HG03571 (cell line): Measurements from ENCODE around the gene MAP2K3.

Experiments
- ATAC-seq: cut with Tn5 transposase; IDR thresholded peaks from one replicate; pipeline ENCODE4 v1.9.1; 2021; ENCODE audit not compliant: unreplicated experiment

MAP2K3 gene

GRCh38 chr17:21282231-21282630, 2.3 kb upstream of the MAP2K3 start:
- no peak for ATAC-seq

DNA sequence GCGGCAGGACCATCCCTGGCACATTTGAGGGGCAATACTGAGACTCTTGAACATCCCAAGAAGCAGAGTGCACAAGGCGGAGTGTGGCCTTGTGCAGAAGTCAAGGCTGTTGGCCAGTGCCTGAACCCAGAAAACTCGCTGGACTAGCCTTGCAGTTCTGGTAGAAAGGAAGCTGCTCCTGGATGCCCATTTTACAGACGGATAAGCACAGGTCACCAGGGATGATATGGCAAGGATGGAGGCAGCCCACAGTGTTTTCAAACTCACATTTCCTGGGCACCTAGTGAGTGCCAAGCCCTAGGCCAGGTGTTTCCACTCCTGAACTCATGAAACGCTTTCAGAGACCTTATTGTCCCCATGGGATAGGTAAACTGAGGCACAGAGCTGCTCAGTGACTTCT, 1.7 kb upstream of the MAP2K3 start:
- no peak for ATAC-seq

DNA sequence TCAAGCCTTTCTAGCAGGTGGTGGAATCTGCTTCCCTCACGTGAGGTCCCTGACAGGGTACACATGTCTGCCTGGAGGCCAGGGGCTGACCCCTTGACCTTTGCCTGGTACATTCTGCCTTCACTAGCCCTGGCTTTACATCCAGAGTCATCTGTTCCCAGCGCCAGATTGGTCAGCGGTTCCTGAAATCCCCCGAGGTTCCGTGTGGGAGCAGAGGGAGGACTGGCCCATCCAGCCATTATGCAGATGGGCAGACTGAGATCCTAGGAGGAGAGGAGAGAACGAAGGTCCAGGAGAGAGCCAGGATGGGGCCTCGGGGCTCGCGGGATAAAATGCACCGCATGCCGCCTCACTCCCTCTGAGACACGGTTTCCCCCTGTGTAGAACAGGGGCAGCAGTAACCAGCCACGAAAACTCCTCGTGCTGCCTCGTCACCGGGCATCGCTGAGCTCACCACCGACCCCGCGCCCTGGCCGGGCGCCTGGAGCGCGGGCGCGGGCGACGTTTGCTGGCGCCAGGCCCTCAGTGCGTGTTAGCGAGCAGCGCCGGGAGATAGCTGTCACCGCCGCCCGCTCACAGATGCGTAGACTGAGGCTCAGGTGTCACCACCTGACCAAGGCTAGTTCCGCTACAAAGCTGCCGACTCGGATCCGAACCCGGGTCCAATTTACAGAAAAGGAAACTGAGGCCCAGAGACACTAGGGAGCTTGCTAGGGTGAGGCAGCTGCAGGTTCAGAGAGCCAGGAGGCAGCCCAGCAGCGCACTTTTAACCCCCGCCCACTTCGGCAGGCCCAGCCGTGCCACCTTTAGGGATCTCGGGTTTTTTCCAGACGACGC, 811 bp upstream of the MAP2K3 start:
- peak; percentile 1 for ATAC-seq

DNA sequence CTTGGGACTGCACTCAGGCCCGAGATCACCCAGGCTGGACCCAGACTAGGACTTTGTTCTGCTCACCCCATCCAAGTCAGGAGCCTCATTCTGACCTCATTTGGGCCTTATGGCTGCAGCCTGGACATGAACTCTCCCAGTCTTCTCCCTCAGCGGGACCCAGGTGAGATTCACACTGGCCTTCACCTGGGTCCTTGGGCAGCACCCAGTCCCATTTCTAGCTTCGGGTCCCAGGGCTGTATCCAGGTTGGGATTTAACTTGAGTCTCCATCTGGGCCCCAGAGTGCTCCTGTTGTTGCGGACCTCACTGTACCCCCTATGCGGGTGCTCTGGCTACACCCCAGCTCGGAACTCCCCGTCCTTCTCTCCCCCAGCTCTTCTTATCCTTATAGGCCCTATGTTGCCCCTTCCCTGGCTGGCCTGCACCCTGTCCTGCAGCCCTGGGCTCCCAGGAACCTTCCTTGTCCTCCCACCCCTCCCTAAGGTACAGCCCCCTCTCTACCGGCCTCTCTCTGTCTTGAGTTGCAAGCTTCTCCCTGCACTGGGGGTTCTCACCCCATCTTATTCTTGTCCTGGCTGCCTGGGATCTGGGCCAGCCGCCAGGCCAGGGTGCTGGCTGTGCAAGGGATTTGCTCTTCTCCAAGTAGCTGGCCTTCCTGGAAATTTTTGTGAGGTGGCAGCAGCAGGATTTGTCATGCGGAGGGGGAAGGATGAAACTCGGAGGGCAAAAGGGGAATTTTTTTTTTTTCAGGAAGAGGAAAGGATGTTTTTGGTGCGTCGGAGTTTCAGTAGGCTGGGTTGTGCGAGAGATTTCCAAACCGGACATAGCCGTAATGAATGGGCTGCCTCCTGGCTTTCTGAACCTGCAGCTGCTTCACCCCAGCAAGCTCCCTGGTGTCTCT, 904 bp downstream of the MAP2K3 start:
- ATAC-seq, result no peak

DNA sequence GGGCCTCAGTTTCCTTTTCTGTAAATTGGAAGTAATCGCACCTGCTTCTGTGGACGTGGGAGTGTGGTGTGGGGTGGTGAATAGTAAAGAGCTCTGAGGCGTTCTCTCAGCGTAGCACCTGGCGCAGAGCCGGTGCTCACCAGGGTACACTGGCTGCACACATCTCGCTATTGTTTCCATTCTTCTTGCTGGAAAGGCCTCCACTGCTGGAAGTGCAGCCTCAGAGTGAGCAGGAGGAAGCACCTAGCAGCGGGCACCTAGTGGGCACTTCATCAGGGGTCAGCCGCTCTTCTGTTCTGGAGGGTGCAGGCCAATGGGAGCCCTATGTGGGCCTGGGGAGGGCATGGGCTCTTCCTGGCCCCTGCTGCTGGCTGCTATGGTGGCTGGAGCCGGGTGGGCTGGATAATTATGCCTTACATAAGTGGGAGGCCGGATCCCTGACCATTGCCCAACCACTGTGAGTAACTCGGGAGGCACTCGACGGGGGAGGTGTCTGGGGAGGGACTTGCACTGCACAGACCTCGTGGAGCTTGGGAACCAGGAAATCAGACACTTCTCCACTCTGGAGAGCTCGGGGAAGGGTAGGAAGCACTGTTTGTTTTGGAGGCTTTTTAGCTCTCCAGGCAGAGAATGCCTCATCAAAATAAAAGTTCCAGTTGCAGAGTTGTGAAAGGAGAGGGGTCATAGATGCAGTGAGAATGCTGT, 1.7 kb downstream of the MAP2K3 start:
- no peak for ATAC-seq

DNA sequence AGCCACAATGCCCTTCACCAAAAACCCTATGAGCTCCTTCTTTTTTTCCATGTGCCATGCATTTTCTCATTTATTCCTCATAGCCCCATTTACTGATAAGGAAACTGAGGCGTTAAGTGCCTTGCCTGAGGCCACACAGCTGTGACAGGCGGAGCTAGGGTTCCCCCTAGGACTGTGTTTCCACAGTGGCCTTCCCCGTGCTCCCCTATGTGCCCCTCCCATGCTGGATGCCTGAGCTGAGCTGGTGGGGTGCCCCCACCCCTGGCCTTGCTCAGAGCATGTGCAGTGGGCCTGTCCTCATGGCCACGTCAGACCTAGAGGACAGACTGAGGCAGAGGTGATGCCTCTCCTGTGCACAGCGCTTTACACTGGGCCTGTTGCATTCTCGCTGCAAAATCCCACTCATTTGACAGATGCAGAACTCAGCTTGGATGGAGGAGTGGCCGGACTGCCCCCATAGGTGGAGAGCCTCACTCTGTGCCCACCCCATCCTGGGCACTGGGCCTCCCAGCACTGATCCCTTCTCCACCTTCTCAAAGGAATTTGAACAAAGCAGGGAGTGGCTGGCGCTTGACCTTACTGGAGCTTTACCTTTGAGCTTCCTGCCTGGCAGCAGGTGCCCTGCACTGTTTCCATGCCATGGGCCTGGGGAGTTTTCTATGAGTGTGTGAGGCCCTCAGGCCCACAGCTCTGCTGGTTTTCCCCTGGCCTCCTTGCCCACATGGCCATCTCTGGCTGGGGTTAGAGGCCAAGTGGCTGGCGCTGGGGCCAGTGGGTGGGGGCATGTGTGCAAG, 2.6 kb downstream of the MAP2K3 start:
- no peak for ATAC-seq

GRCh38 chr17:21287703-21288449, 3.4 kb downstream of the MAP2K3 start:
- peak; percentile 27 for ATAC-seq

DNA sequence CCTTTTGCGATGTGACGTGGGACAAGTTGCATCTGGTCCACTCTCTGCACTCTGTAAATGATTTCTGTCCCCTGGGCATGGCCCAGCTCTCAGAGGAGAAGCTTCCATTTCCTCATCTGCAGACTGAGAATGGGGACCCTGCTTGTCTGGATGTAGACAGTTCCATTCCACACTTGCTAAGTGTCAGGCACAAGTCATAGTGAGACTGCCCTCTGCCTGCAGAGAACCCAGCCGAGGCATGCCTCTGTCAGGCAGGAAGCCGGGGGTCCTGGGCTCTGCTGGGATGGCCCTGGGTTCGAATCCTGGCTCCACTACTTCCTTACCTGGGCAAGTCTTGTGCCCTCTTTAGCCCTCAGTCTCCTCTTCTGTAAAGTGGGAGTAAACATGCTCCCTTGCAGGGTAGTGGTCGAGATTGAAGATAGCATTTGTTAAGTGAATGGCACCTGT, 4.1 kb downstream of the MAP2K3 start:
- peak; percentile 21 for ATAC-seq

DNA sequence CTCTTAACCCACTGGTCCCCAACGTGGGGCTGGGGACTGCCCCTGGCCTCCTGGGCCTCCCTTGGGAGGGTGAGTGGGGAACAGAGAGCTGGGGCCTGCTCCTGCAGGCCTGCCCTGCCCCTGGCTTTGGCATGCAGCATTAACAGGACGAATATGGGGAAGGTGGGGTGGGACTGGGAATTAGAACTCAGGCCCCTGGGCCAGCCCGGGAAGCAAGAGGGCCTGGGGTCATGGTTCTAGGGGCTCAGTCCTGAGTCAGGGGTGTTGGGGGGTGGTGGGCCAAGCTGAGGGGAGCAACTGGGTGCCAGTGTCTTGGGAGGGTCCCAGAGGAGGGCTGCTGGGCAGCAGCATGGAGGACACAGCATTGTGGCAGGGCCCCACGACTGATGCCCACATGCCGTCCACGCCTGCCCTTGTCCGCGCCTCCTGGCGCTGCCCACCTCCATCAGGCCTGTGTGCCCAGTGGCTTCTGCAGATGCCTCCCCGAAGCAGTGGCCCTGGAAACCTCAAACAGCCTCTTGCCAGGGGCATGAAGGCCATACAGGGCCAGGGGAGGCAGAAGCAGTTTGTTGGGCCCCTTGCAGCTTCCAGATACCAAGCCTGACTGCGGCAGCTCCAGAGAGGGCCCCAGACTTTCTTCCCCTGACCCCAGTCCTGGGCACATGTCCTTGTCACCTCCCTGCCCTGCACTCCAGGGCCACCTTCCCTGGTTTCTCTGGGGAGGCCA, 4.8 kb downstream of the MAP2K3 start:
- no peak for ATAC-seq

- ATAC-seq, result no peak
Observed at GRCh38 chr17:21289902-21290571, 5.5 kb downstream of the MAP2K3 start.

- no peak for ATAC-seq
Observed at GRCh38 chr17:21291357-21291756, 6.8 kb downstream of the MAP2K3 start.

DNA sequence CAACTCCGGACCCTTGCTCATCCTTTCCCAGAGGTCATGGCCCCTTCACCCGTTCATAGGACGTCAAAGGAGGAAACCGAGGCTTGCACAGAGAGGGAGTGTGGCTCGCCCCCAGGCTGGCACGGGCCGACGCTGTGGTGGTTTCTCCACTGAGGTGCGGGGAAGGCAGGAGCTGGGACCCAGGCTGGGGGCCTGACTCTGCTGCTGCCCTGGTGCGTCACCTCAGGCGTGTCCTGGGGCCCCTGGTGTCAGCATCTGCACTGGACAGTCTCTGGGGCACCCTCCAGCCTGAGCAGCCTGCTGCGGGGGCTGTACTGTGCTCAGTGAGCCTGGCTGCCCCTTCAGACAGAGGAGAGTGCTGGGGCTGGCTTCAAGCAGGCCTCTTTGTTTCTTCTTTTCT, 7.4 kb downstream of the MAP2K3 start:
- ATAC-seq, result no peak

- no peak for ATAC-seq
Observed at GRCh38 chr17:21292867-21293830, 8.6 kb downstream of the MAP2K3 start.

- ATAC-seq, result no peak
Observed at GRCh38 chr17:21293831-21294210, 9.3 kb downstream of the MAP2K3 start.

GRCh38 chr17:21294321-21295035, 10.0 kb downstream of the MAP2K3 start:
- ATAC-seq, result no peak

DNA sequence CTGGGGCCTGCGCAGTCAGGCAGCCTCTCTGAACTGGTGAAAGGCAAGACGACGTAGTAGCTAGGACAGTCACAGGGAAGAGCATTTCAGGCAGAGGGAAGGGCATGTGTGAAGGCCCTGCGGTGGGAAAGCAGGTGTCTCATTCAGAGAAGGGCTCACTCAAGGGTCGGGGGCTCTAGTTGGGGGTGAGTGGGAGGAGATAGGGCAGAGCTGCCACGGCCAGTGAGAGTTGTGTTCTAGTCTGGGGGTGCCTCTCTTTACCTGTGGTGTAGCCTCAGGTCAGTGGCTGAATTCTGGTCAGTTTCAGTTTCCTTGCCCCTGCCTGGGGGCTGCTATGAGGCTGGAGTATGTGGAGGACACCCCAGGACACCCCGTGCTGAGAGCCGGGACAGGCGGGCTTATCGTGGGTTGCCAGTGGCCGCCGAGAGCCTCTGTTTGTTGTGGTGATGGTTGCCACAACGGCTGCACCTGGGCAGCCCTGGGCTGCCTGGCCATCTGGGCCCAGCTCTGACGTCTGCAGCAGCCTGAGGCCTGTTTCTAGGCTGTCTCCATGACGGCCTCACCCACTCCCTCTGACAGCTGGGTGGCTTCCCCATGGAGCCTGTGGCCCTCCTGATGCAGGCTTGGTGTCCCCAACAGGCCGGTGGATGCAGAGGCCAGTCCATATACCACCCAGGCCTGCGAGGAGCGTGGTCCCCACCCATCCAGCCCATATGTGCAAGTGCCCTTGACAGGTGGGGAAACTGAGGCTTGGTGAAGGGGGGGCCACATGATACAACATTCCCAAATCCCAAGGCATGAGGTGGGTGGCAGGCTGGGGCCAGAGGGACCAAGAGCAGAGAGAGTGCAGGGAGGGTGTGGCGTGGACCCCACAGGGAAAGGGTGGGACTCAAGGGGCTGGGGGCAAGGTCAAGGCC, 10.8 kb downstream of the MAP2K3 start:
- no peak for ATAC-seq
